Calu3 (cell line): ENCODE results near the gene PFKFB4. TPM values are rescaled to one million over a fixed set of nuclear protein-coding genes. Genes with fewer than 3 reads are reported as not detected.

Experiments
- BruUV-seq: library from RNA; stranded (reverse); fragments of 400-500 nt; replicated peaks from 2 replicates; lab custom pipeline; 2021; lab: Mats Ljungman, UMichigan
- CTCF ChIA-PET: fragments of 300-600 bp; sonication (Branson Sonifier 250); formaldehyde crosslinking; loops from one replicate; lab custom pipeline; 2022; ENCODE audit warnings: antibody characterized with exemption; lab: Charles Lee
- DNase-seq: peaks from one replicate; pipeline ENCODE4 v3.0.0; 2022
- H3K27ac Mint-ChIP-seq: one replicate; pipeline ENCODE4 v1.8.0; 2022; ENCODE audit warnings: mixed read lengths; ENCODE audit not compliant: unreplicated experiment
- H3K27me3 Mint-ChIP-seq: one replicate; pipeline ENCODE4 v1.8.0; 2022; ENCODE audit warnings: mixed read lengths; ENCODE audit not compliant: unreplicated experiment
- H3K36me3 Mint-ChIP-seq: one replicate; pipeline ENCODE4 v1.8.0; 2022; ENCODE audit warnings: mild to moderate bottlenecking, moderate library complexity, mixed read lengths; ENCODE audit not compliant: insufficient read depth, unreplicated experiment
- H3K4me1 Mint-ChIP-seq: one replicate; pipeline ENCODE4 v1.8.0; 2022; ENCODE audit warnings: mild to moderate bottlenecking, low read depth, mixed read lengths; ENCODE audit not compliant: unreplicated experiment
- H3K4me3 Mint-ChIP-seq: one replicate; pipeline ENCODE4 v1.8.0; 2022; ENCODE audit warnings: mild to moderate bottlenecking, low read depth, moderate library complexity, mixed read lengths; ENCODE audit not compliant: unreplicated experiment
- H3K9me3 Mint-ChIP-seq: one replicate; pipeline ENCODE4 v1.8.0; 2022; ENCODE audit warnings: low read depth, mixed read lengths; ENCODE audit not compliant: unreplicated experiment
- CTCF ChIP-seq: fragments of 200-600 bp; IDR thresholded peaks from one replicate; pipeline ENCODE4 v1.8.0; 2022; ENCODE audit warnings: antibody characterized with exemption; ENCODE audit not compliant: unreplicated experiment
- intact Hi-C: fragments of 100-400 bp; cut with micrococcal nuclease; formaldehyde crosslinking; loops from one replicate; pipeline ENCODE4 v1.10.0; 2022; ENCODE audit not compliant: unreplicated experiment
- total RNA-seq: library from RNA; stranded (reverse); gene quantifications from 2 replicates; pipeline ENCODE4 v1.2.3, GENCODE V29; 2022

The PFKFB4 gene
- total RNA-seq, 1 experiment from 2014 or later: 5.1 TPM

- no peak for DNase-seq
- H3K4me1 Mint-ChIP-seq: peaks cover 30% of the 10 kb centered on the region
- no peaks in the 10 kb centered on the region for H3K27me3 Mint-ChIP-seq
- no peak overlapping the region for H3K27ac Mint-ChIP-seq
- TF ChIP-seq CTCF: no peak
- H3K9me3 Mint-ChIP-seq: no peaks in the 10 kb centered on the region
- H3K36me3 Mint-ChIP-seq: peaks cover 5% of the 10 kb centered on the region
- H3K4me3 Mint-ChIP-seq: no peak overlapping the region
- CTCF ChIA-PET: interaction anchor here (0.7 kb wide), 2 partner anchors 312 to 1504 kb away, joined by 8 read pairs; no protein-coding TSS in a partner anchor
- intact Hi-C loops: no loop called here
- BruUV-seq: no TSS peak
Measured at GRCh38 chr3:48567090-48567489, 10.5 kb upstream of the PFKFB4 start.

- Mint-ChIP-seq H3K9me3 (no peaks in the 10 kb centered on the region), H3K27me3 (no peaks in the 10 kb centered on the region), H3K27ac (no peak overlapping the region), H3K4me1 (peaks cover 30% of the 10 kb centered on the region), H3K36me3 (peaks cover 5% of the 10 kb centered on the region), H3K4me3 (no peak overlapping the region)
- BruUV-seq: no TSS peak
- intact Hi-C loops: no loop called here
- CTCF ChIA-PET: interaction anchor here (0.7 kb wide), 1 partner anchor 378 kb away, joined by 6 read pairs; no protein-coding TSS in a partner anchor
- no peak for DNase-seq
- TF ChIP-seq CTCF: no peak
Measured at GRCh38 chr3:48566401-48566760, 9.8 kb upstream of the PFKFB4 start.

GRCh38 chr3:48565591-48566400, 9.2 kb upstream of the PFKFB4 start:
- no TSS peak for BruUV-seq
- DNase-seq: peak; percentile 13
- intact Hi-C loops: no loop called here
- CTCF ChIA-PET: no interaction called here
- Mint-ChIP-seq H3K27me3 (no peaks in the 10 kb centered on the region), H3K9me3 (no peaks in the 10 kb centered on the region), H3K27ac (no peak overlapping the region), H3K4me3 (no peak overlapping the region), H3K4me1 (peaks cover 30% of the 10 kb centered on the region), H3K36me3 (peaks cover 5% of the 10 kb centered on the region)
- no peak for TF ChIP-seq CTCF

GRCh38 chr3:48565186-48565585, 8.6 kb upstream of the PFKFB4 start:
- Mint-ChIP-seq H3K27me3 (no peaks in the 10 kb centered on the region), H3K4me3 (no peak overlapping the region), H3K36me3 (peaks cover 5% of the 10 kb centered on the region), H3K4me1 (peaks cover 30% of the 10 kb centered on the region), H3K9me3 (no peaks in the 10 kb centered on the region), H3K27ac (no peak overlapping the region)
- CTCF ChIA-PET: no interaction called here
- no peak for TF ChIP-seq CTCF
- BruUV-seq: no TSS peak
- DNase-seq: no peak
- intact Hi-C loops: no loop called here
